ENCODE data around the gene MLLT11.
"Not testable (repeated sequence)": the region's sequence is repeated elsewhere in the genome, so short reads cannot be mapped to it uniquely, and the experiment has no call there.

The MLLT11 gene

GRCh38 chr1:151085953-151086559 lies 25.9 kb downstream of the MLLT11 start:
- no peak for TF ChIP-seq CTCF (IDR thresholded peaks at IDR 0.05; ENCODE audit: insufficient read depth, low read depth, low read length, missing control alignments)
- no peak for DNase-seq (ENCODE audit: low read depth)
- no peak overlapping the region for H3K4me3 ChIP-seq (ENCODE audit: low read length)

DNA sequence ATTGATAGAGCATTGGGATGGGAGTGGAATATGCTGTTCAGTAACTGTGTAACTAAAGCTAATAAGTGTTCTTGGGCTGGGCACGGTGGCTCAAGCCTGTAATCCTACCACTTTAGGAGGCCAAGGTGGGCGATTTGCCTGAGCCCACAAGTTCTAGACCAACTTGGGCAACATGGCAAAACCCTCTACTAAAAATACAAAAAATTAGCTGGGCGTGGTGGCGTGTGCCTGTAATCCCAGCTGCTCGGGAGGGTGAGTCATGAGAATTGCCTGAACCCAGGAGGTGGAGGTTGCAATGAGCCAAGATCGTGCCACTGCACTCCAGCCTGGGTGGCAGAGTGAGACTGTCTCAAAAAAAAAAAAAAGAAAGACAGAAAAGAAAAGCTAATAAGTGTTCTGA lies 37.2 kb downstream of the MLLT11 start:
- not testable (repeated sequence) for H3K4me3 ChIP-seq (ENCODE audit: low read length)
- peak; percentile 57 for DNase-seq (ENCODE audit: low read depth)

DNA sequence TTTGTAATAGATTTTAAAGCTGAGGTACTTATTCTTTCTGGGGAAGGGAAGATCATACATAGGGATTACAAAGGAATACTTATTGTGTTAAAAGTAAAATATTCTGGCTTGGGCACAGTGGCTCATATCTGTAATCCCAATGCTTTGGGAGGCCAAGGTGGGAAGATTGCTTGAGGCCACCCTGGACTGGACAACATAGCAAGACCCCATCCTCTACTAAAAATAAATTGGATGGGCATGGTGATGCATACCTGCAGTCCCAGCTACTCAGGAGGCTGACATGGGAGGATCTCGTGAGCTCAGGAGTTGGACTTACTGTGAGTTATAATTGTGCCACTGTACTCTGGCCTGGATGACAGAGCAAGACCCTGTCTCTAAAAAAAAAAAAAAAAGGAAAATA lies 37.9 kb downstream of the MLLT11 start:
- TF ChIP-seq CTCF (IDR thresholded peaks at IDR 0.05; ENCODE audit: insufficient read depth, low read depth, low read length, missing control alignments), result no peak
- no peak overlapping the region for H3K4me3 ChIP-seq (ENCODE audit: low read length)
- no peak for DNase-seq (ENCODE audit: low read depth)

GRCh38 chr1:151104630-151105029 lies 44.4 kb downstream of the MLLT11 start:
- TF ChIP-seq CTCF (IDR thresholded peaks at IDR 0.05; ENCODE audit: insufficient read depth, low read depth, low read length, missing control alignments), result no peak
- no peak for DNase-seq (ENCODE audit: low read depth)
- no peak overlapping the region for H3K4me3 ChIP-seq (ENCODE audit: low read length)

DNA sequence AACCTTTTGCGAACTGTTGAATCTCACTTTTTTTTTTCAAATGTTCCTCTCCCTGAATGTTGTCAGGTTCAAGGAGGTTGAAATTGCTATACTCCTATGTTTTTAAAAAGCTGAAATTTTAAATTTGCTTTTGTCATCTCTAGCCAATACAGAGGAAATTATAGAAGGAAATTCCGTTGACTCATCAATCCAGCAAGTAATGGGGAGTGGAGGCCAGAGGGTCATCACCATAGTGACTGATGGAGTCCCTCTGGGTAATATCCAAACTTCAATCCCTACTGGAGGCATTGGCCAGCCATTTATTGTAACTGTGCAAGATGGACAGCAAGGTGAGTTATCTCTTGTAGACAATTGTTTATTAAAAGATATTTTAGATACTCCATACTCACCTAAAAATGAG lies 46.7 kb downstream of the MLLT11 start:
- TF ChIP-seq CTCF (IDR thresholded peaks at IDR 0.05; ENCODE audit: insufficient read depth, low read depth, low read length, missing control alignments), result no peak
- peak; percentile 41 for DNase-seq (ENCODE audit: low read depth)
- no peak overlapping the region for H3K4me3 ChIP-seq (ENCODE audit: low read length)

GRCh38 chr1:151108331-151108730 lies 48.1 kb downstream of the MLLT11 start:
- TF ChIP-seq CTCF (IDR thresholded peaks at IDR 0.05; ENCODE audit: insufficient read depth, low read depth, low read length, missing control alignments), result no peak
- no peak overlapping the region for H3K4me3 ChIP-seq (ENCODE audit: low read length)
- DNase-seq (ENCODE audit: low read depth), result no peak

DNA sequence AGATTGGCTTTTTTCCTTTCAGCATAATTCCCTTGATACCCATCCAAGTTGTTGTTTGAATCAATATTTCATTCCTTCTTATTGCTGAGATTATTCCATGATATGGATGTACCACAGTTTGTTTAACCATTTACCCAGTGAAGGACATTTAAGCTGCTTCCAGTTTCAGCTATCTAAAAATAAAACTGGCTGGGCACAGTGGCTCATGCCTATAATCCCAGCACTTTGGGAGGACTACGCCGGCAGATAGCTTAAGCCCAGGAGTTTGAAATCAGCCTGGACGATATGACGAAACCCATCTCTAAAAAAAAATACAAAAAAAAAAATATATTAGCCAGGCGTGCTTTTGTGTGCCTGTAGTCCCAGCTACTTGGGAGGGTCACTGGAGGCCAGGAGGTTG lies 53.7 kb downstream of the MLLT11 start:
- no peak for TF ChIP-seq CTCF (IDR thresholded peaks at IDR 0.05; ENCODE audit: insufficient read depth, low read depth, low read length, missing control alignments)
- DNase-seq (ENCODE audit: low read depth), result no peak
- no peak overlapping the region for H3K4me3 ChIP-seq (ENCODE audit: low read length)
